H1 (cell line): ENCODE data around the gene LRP1.
A peak's percentile ranks its signal among the peaks of the same experiment; 100 is the strongest.

Source experiments
- CEBPB ChIP-seq: IDR thresholded peaks from 2 replicates; pipeline ENCODE4 v1.6.1; 2012; ENCODE audit warnings: low read depth, low read length
- CTCF ChIP-seq, 3 experiments: IDR thresholded peaks; 1 replicate in 2 of 3; 2 replicates in 1 of 3; pipeline versions ENCODE4 v1.5.1 to v1.6.1; 2011; ENCODE audit warnings: low read length in 3 of 3, mild to moderate bottlenecking in 3 of 3, inconsistent platforms in 2 of 3, low read depth in 1 of 3, moderate library complexity in 1 of 3; ENCODE audit not compliant: insufficient read depth in 1 of 3; ENCODE audit errors: control extremely low read depth in 1 of 3
- E2F6 ChIP-seq: IDR thresholded peaks from 2 replicates; pipeline ENCODE4 v1.6.1; 2012; ENCODE audit warnings: inconsistent platforms
- EP300 ChIP-seq, 2 experiments: IDR thresholded peaks; 1 replicate in 1 of 2; 2 replicates in 1 of 2; pipeline ENCODE4 v1.6.1; 2011 to 2012; ENCODE audit warnings: low read depth in 2 of 2, low read length in 2 of 2, mild to moderate bottlenecking in 2 of 2, borderline replicate concordance in 1 of 2, inconsistent platforms in 1 of 2, moderate library complexity in 1 of 2
- EZH2 ChIP-seq: fragments of 200-600 bp; sonication (generic); IDR thresholded peaks from 2 replicates; pipeline ENCODE4 v1.7.1; 2012; ENCODE audit warnings: low read depth, mild to moderate bottlenecking, moderate library complexity, low read length, inconsistent platforms; ENCODE audit not compliant: severe bottlenecking
- TAF1 ChIP-seq: IDR thresholded peaks from 2 replicates; pipeline ENCODE4 v1.6.1; 2011; ENCODE audit warnings: mild to moderate bottlenecking, low read depth, low read length

- TF ChIP-seq E2F6, result no peak
- no peak for TF ChIP-seq EZH2
- TF ChIP-seq CEBPB, result no peak
- no peak for TF ChIP-seq EP300 (IDR thresholded peaks at IDR 0.05; ENCODE audit: borderline replicate concordance in 1 of 2, low read depth in 2 of 2, low read length in 2 of 2)
- peak in 2 of 3 experiments; percentile 23 to 37; a peak in 2 of 4 replicates for TF ChIP-seq CTCF (IDR thresholded peaks at IDR 0.05; ENCODE audit: control extremely low read depth in 1 of 3, insufficient read depth in 1 of 3, low read depth in 1 of 3, low read length in 3 of 3)
- no peak for TF ChIP-seq TAF1
These were observed 41.7 kb upstream of the LRP1 start for GRCh38 chr12:57086493-57087009.
